HEK293 (cell line): Measurements from ENCODE around the gene KIRREL1.

Experiments
- CTCF ChIA-PET: fragments of 350-600 bp; formaldehyde crosslinking; extraction: SDS; loops from one replicate; lab custom pipeline; 2021; ENCODE audit warnings: antibody characterized with exemption; lab: Yijun Ruan, JAX
- POLR2A ChIA-PET: fragments of 300-600 bp; formaldehyde crosslinking; extraction: SDS; loops from one replicate; lab custom pipeline; 2020; ENCODE audit warnings: antibody characterized with exemption, inconsistent platforms; lab: Yijun Ruan, JAX
- H3K27ac ChIP-seq: fragments of 200-500 bp; sonication (Bioruptor generic); 2 replicates; pipeline ENCODE4 v1.5.1; 2014; ENCODE audit warnings: low read depth, low read length, control low read depth, inconsistent platforms; ENCODE audit errors: extremely low read depth
- H3K36me3 ChIP-seq, 2 experiments: fragments of 200-500 bp in 1 of 2; sonication (Bioruptor generic) in 1 of 2; 1 replicate in 1 of 2; 2 replicates in 1 of 2; pipeline ENCODE4 v1.5.1; 2014 to 2017; ENCODE audit warnings: inconsistent platforms in 2 of 2, low read length in 2 of 2; ENCODE audit not compliant: control insufficient read depth in 2 of 2, insufficient read depth in 1 of 2
- H3K4me1 ChIP-seq: fragments of 200-500 bp; sonication (Bioruptor generic); 2 replicates; pipeline ENCODE4 v1.5.1; 2014; ENCODE audit warnings: mild to moderate bottlenecking, low read length, inconsistent platforms; ENCODE audit not compliant: control insufficient read depth, insufficient read depth
- H3K4me3 ChIP-seq: 2 replicates; pipeline ENCODE4 v1.5.1; 2011; ENCODE audit warnings: low read depth, mild to moderate bottlenecking, control low read depth, low read length, moderate library complexity
- H3K9me3 ChIP-seq: fragments of 200-500 bp; sonication (Bioruptor generic); 2 replicates; pipeline ENCODE4 v1.5.1; 2014; ENCODE audit warnings: low read depth, low read length, inconsistent platforms; ENCODE audit not compliant: control insufficient read depth, insufficient read depth
- BCL11B ChIP-seq: fragments of 450-650 bp; formaldehyde crosslinking; IDR thresholded peaks from 2 replicates; pipeline ENCODE4 v1.5.1; 2016; ENCODE audit warnings: low read depth, missing biosample characterization, missing genetic modification characterization
- FEZF1 ChIP-seq: fragments of 450-650 bp; formaldehyde crosslinking; IDR thresholded peaks from 2 replicates; pipeline ENCODE4 v1.5.1; 2016; ENCODE audit warnings: missing biosample characterization, missing genetic modification characterization
- KLF10 ChIP-seq: fragments of 450-650 bp; IDR thresholded peaks from 2 replicates; pipeline ENCODE4 v1.5.1; 2018; ENCODE audit warnings: missing biosample characterization, mild to moderate bottlenecking, missing genetic modification characterization
- KLF16 ChIP-seq: fragments of 450-650 bp; formaldehyde crosslinking; IDR thresholded peaks from 2 replicates; pipeline ENCODE4 v1.5.1; 2017; ENCODE audit warnings: missing biosample characterization, missing genetic modification characterization
- KLF8 ChIP-seq: fragments of 450-650 bp; formaldehyde crosslinking; IDR thresholded peaks from 2 replicates; pipeline ENCODE4 v1.5.1; 2016; ENCODE audit warnings: missing biosample characterization, missing genetic modification characterization
- OSR2 ChIP-seq: fragments of 450-650 bp; formaldehyde crosslinking; IDR thresholded peaks from 2 replicates; pipeline ENCODE4 v1.5.1; 2016; ENCODE audit warnings: missing biosample characterization, missing genetic modification characterization
- PRDM1 ChIP-seq: fragments of 450-650 bp; formaldehyde crosslinking; IDR thresholded peaks from 2 replicates; pipeline ENCODE4; 2016; ENCODE audit warnings: missing biosample characterization, missing genetic modification characterization
- RBAK ChIP-seq: fragments of 450-650 bp; formaldehyde crosslinking; IDR thresholded peaks from 2 replicates; pipeline ENCODE4 v1.5.1; 2016; ENCODE audit warnings: missing biosample characterization, missing genetic modification characterization
- ZBTB44 ChIP-seq: fragments of 450-650 bp; IDR thresholded peaks from 2 replicates; pipeline ENCODE4 v1.5.1; 2018; ENCODE audit warnings: missing biosample characterization, mild to moderate bottlenecking, missing genetic modification characterization
- ZFP3 ChIP-seq: fragments of 450-650 bp; formaldehyde crosslinking; IDR thresholded peaks from 2 replicates; pipeline ENCODE4 v1.5.1; 2016; ENCODE audit warnings: low read depth, missing biosample characterization, missing genetic modification characterization
- ZNF157 ChIP-seq: fragments of 450-650 bp; formaldehyde crosslinking; IDR thresholded peaks from 2 replicates; pipeline ENCODE4 v1.5.1; 2016; ENCODE audit warnings: missing biosample characterization, missing genetic modification characterization
- ZNF174 ChIP-seq: fragments of 450-650 bp; formaldehyde crosslinking; IDR thresholded peaks from 2 replicates; pipeline ENCODE4 v1.5.0; 2017; ENCODE audit warnings: missing biosample characterization, mild to moderate bottlenecking, missing genetic modification characterization
- ZNF223 ChIP-seq: fragments of 450-650 bp; formaldehyde crosslinking; IDR thresholded peaks from 2 replicates; pipeline ENCODE4 v1.5.1; 2016; ENCODE audit warnings: missing biosample characterization, missing genetic modification characterization
- ZNF280D ChIP-seq: fragments of 450-650 bp; formaldehyde crosslinking; IDR thresholded peaks from 2 replicates; pipeline ENCODE4 v1.5.1; 2016; ENCODE audit warnings: missing biosample characterization, missing genetic modification characterization
- ZNF350 ChIP-seq: fragments of 450-650 bp; formaldehyde crosslinking; IDR thresholded peaks from 2 replicates; pipeline ENCODE4 v1.5.0; 2017; ENCODE audit warnings: missing biosample characterization, mild to moderate bottlenecking, missing genetic modification characterization
- ZNF501 ChIP-seq: fragments of 450-650 bp; formaldehyde crosslinking; IDR thresholded peaks from 2 replicates; pipeline ENCODE4 v1.5.1; 2016; ENCODE audit warnings: missing biosample characterization, missing genetic modification characterization
- ZNF529 ChIP-seq: fragments of 450-650 bp; formaldehyde crosslinking; IDR thresholded peaks from 2 replicates; pipeline ENCODE4 v1.5.1; 2017; ENCODE audit warnings: missing genetic modification characterization, missing biosample characterization; ENCODE audit not compliant: insufficient replicate concordance
- ZNF530 ChIP-seq: fragments of 450-650 bp; formaldehyde crosslinking; IDR thresholded peaks from 2 replicates; pipeline ENCODE4 v1.5.1; 2016; ENCODE audit warnings: low read depth, missing biosample characterization, missing genetic modification characterization
- ZNF549 ChIP-seq: fragments of 450-650 bp; IDR thresholded peaks from 2 replicates; pipeline ENCODE4 v1.5.1; 2018; ENCODE audit warnings: missing biosample characterization, missing genetic modification characterization, mild to moderate bottlenecking, inconsistent platforms, moderate library complexity
- ZNF585B ChIP-seq: fragments of 450-650 bp; formaldehyde crosslinking; IDR thresholded peaks from 2 replicates; pipeline ENCODE4 v1.5.1; 2016; ENCODE audit warnings: missing biosample characterization, missing genetic modification characterization
- ZNF768 ChIP-seq: fragments of 450-650 bp; formaldehyde crosslinking; IDR thresholded peaks from 2 replicates; pipeline ENCODE4 v1.5.1; 2018; ENCODE audit warnings: missing biosample characterization, mild to moderate bottlenecking, missing genetic modification characterization
- ZNF777 ChIP-seq: fragments of 450-650 bp; formaldehyde crosslinking; IDR thresholded peaks from 2 replicates; pipeline ENCODE4 v1.5.1; 2017; ENCODE audit warnings: missing biosample characterization, missing genetic modification characterization, borderline replicate concordance
- ZNF791 ChIP-seq: fragments of 450-650 bp; formaldehyde crosslinking; IDR thresholded peaks from 2 replicates; pipeline ENCODE4 v1.5.1; 2016; ENCODE audit warnings: missing biosample characterization, missing genetic modification characterization
- TF ChIP-seq, protein P1 (sequence below): fragments of 450-650 bp; formaldehyde crosslinking; IDR thresholded peaks from 2 replicates; pipeline ENCODE4 v1.5.1; 2017; ENCODE audit warnings: missing biosample characterization, missing genetic modification characterization

KIRREL1 gene

GRCh38 chr1:157975228-157975950 lies 18.1 kb upstream of the KIRREL1 start:
- ChIA-PET POLR2A (no interaction called here), CTCF (interaction anchor here (1.0 to 1.9 kb wide), 5 partner anchors 11 to 146 kb away, joined by 3 to 9 read pairs (median 6); no protein-coding TSS in a partner anchor)
- no peak overlapping the region for H3K27ac ChIP-seq
- no peaks in the 10 kb centered on the region for H3K4me1 ChIP-seq
- H3K9me3 ChIP-seq: no peaks in the 10 kb centered on the region
- no peaks in the 10 kb centered on the region for H3K36me3 ChIP-seq
- no peak overlapping the region for H3K4me3 ChIP-seq
- TF ChIP-seq ZNF529 (tag by site-specific recombination) (no peak), OSR2 (tag by site-specific recombination) (no peak), ZNF501 (tag by site-specific recombination) (no peak), FEZF1 (tag by site-specific recombination) (no peak), ZNF157 (no peak), ZNF585B (no peak), ZNF791 (tag by site-specific recombination) (no peak), ZNF530 (tag by site-specific recombination) (no peak), ZNF768 (no peak), ZNF549 (tag by site-specific recombination) (no peak), BCL11B (no peak), ZNF280D (no peak), PRDM1 (no peak), RBAK (tag by site-specific recombination) (no peak), ZBTB44 (tag by site-specific recombination) (no peak), ZNF350 (tag by site-specific recombination) (no peak), ZNF174 (tag by site-specific recombination) (no peak), ZFP3 (tag by site-specific recombination) (no peak), ZNF777 (tag by site-specific recombination) (no peak)
- TF ChIP-seq, protein P1, sequence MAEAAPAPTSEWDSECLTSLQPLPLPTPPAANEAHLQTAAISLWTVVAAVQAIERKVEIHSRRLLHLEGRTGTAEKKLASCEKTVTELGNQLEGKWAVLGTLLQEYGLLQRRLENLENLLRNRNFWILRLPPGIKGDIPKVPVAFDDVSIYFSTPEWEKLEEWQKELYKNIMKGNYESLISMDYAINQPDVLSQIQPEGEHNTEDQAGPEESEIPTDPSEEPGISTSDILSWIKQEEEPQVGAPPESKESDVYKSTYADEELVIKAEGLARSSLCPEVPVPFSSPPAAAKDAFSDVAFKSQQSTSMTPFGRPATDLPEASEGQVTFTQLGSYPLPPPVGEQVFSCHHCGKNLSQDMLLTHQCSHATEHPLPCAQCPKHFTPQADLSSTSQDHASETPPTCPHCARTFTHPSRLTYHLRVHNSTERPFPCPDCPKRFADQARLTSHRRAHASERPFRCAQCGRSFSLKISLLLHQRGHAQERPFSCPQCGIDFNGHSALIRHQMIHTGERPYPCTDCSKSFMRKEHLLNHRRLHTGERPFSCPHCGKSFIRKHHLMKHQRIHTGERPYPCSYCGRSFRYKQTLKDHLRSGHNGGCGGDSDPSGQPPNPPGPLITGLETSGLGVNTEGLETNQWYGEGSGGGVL (tag by site-specific recombination): no peak

- TF ChIP-seq ZNF223 (tag by site-specific recombination) (no peak), KLF8 (no peak), OSR2 (tag by site-specific recombination) (no peak), KLF16 (tag by site-specific recombination) (no peak), KLF10 (tag by site-specific recombination) (no peak)
- CTCF ChIA-PET: interaction anchor here (0.9 to 2.4 kb wide), 6 partner anchors 8 to 148 kb away, joined by 3 to 11 read pairs (median 6); no protein-coding TSS in a partner anchor
These were observed 16.6 kb upstream of the KIRREL1 start for GRCh38 chr1:157976888-157977287.

More at GRCh38 chr1:157976888-157977287, 16.6 kb upstream of the KIRREL1 start:
- Histone ChIP-seq H3K4me3 (no peak overlapping the region), H3K27ac (no peak overlapping the region), H3K36me3 (no peaks in the 10 kb centered on the region), H3K4me1 (no peaks in the 10 kb centered on the region), H3K9me3 (no peaks in the 10 kb centered on the region)
- POLR2A ChIA-PET: no interaction called here
